ENCODE results near the gene LMNB1.
A peak's percentile ranks its signal among the peaks of the same experiment; 100 is the strongest.
"Not testable (repeated sequence)": the region's sequence is repeated elsewhere in the genome, so short reads cannot be mapped to it uniquely, and the experiment has no call there.

The LMNB1 gene

GRCh38 chr5:126776499-126777256, at the start of gene LMNB1:
Gene LMNB1 (plus strand): TSS chr5:126777136. CDS start chr5:126777509, 373 bp downstream.
- DNase-seq (ENCODE audit: low read depth, low spot score) = peak; percentile 91

GRCh38 chr5:126732716-126733115, 44.2 kb upstream of the LMNB1 start:
- no peak for DNase-seq (ENCODE audit: low read depth, low spot score)

- not testable (repeated sequence) for DNase-seq (ENCODE audit: low read depth, low spot score)
Observed at GRCh38 chr5:126734573-126734972, 42.4 kb upstream of the LMNB1 start.

DNA sequence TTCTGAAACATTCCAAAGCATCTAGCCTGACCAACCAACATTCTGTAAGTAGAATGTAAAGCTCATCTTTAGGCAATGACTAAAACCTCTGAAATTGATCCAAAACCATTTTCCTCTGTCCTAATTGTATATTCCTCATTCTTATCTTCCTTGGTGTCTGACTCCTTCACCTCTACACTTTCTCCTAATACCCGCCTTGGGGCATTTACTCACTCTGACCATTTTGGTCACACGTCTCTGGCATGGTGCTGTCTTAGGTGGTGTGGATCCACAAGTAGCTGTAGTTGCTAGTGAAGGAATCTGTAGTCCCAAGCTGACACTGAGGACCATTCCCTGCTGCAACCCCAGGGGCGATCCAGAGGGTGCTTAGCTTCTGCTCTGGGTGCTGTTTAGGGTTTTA, 40.8 kb upstream of the LMNB1 start:
- DNase-seq (ENCODE audit: low read depth, low spot score) = no peak

- DNase-seq (ENCODE audit: low read depth, low spot score) = no peak
Observed at GRCh38 chr5:126741361-126741760, 35.6 kb upstream of the LMNB1 start.

DNA sequence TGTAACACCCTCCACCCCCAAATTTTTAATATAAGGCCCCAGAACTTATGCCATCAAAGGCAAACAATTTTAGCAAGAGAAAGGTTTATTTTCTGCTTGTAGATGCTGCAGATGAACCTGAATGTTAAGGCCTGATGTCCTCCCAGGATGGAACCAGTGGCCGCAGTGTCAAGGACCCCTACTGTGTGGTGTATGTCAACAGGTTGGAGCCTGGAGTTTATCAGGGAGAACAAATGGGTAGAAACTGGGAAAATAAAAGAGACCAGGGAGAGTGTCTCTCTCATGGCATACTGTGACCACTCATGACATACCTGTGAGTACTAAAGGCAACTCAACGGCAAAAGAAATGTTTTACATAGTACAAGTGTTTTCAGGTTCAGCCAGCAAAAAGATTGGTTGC, 34.5 kb upstream of the LMNB1 start:
- DNase-seq (ENCODE audit: low read depth, low spot score) = no peak

DNA sequence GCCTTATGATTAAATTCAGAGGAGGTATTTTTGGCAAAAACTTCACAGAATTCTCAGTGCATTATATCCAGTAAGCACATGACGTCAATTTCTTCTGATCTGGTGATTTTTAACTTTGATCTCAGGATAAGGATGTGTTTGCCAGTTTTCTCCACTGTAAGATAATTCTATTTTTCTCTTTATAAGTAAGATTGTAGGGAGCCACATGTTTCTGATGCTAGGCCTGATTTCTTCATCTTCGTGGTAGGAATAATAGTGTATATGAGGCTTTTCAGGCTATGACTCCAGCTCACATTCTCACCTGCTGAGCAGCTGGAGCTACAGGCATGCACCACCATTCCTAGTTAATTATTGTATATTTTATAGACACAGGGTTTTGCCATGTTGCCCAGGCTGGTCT, 32.1 kb upstream of the LMNB1 start:
- no peak for DNase-seq (ENCODE audit: low read depth, low spot score)

- no peak for DNase-seq (ENCODE audit: low read depth, low spot score)
Observed at GRCh38 chr5:126745259-126745992, 31.5 kb upstream of the LMNB1 start.

DNA sequence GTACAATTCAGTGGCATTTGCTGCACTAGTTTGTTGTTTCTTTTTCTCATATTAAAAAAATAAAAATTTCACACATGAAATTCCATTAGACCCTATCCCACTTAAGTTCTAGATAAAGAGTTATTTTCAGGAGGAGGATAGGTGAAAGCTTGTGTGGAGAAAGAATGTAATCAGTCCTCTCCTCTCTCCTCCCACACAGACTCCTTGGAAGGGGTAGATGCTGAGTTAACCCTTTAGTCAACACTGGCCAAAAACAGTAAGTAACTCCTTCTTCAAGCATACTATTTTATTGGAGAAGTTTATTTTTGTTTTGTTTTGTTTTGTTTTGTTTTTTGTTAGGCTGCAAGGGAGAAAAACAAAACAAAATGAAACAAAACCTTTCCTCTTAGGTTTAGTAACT, 30.6 kb upstream of the LMNB1 start:
- DNase-seq (ENCODE audit: low read depth, low spot score) = no peak

- no peak for DNase-seq (ENCODE audit: low read depth, low spot score)
Observed at GRCh38 chr5:126752081-126752785, 24.7 kb upstream of the LMNB1 start.

GRCh38 chr5:126753227-126753626, 23.7 kb upstream of the LMNB1 start:
- DNase-seq (ENCODE audit: low read depth, low spot score) = no peak

- DNase-seq (ENCODE audit: low read depth, low spot score) = no peak
Observed at GRCh38 chr5:126754609-126755008, 22.3 kb upstream of the LMNB1 start.

GRCh38 chr5:126755593-126755992, 21.3 kb upstream of the LMNB1 start:
- no peak for DNase-seq (ENCODE audit: low read depth, low spot score)

DNA sequence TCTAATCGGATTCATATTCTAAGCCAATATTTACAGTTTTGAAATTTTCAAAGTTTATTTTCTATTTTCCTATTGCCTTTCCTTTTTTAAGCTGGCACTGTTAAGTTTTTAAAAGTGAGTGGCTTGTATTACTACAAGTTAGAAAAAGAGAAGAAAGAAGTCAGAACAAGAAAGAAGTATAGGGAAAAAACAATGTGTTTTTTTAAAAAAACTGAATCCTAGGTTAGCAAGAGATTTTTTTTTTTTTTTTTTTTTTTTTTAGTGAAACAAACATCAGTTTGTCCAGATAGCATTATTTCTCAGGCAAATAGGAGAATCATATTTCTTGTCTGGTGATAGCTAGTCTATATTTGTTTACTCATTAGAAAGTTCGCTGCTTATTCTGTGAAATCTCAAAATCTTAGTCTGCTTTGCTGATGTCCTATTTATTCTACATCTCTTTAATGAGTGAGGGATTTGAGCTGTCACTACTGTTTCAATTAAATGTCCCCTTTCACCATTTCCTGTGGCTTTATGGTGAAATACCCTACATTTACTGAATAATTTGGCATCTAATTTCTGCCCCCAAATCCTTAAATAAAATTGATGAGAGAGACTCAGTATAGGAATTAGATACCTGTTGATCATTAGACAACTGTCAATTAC, 19.1 kb upstream of the LMNB1 start:
- no peak for DNase-seq (ENCODE audit: low read depth, low spot score)

GRCh38 chr5:126763371-126763770, 13.6 kb upstream of the LMNB1 start:
- no peak for DNase-seq (ENCODE audit: low read depth, low spot score)

DNA sequence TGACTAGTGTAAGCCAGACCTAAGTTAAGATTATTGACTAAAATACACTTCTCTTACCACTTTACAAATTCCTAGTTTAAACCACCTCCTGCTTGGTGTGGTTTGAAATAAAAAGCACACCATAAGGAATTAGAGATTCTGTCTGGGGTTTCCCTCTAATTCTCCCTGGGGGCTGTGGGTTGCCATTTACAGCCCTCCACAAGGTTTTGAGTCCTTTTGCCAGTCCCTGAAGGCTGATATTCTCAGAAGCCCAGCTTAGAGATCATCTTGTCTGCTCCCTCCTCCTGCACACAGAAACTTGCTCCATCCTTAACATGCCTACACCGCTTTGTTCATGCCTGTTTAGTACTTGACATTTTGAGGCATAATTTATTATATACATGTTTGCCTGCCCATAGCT, 7.2 kb upstream of the LMNB1 start:
- no peak for DNase-seq (ENCODE audit: low read depth, low spot score)

DNA sequence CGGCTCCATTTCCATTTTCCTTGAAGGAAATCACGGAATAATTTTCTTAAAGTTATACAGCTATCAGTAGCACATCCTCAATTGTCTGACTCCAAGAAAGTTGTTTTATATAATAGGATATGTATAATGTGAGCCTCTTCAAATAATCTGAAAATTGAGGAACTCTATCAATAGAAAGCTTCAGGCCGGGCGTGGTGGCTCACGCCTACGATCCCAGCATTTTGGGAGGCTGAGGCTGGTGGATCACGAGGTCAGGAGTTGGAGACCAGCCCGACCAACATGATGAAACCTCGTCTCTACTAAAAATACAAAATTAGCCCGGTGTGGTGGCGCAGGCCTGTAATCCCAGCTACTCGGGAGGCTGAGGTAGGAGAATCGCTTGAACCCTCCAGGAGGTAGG, 3.4 kb upstream of the LMNB1 start:
- not testable (repeated sequence) for DNase-seq (ENCODE audit: low read depth, low spot score)

DNA sequence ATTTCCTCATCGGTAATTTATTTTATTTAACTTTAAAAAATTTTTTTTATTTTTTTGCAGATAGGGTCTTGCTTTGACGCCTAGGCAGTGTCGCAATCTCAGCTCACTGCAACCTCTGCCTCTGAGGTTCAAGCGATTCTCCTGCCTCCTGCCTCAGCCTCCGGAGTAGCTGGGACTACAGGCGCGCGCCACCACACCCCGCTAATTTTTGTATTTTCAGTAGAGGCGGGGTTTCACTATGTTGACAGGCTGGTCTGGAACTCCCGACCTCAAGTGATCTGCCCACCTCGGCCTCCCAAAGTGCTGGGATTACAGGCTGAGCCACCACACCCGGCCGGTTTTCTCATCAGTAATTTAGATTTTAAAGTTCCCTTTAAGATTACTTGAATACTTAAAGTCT, 2.3 kb upstream of the LMNB1 start:
- not testable (repeated sequence) for DNase-seq (ENCODE audit: low read depth, low spot score)

GRCh38 chr5:126777257-126777974, 480 bp downstream of the LMNB1 start:
- no peak for DNase-seq (ENCODE audit: low read depth, low spot score)

DNA sequence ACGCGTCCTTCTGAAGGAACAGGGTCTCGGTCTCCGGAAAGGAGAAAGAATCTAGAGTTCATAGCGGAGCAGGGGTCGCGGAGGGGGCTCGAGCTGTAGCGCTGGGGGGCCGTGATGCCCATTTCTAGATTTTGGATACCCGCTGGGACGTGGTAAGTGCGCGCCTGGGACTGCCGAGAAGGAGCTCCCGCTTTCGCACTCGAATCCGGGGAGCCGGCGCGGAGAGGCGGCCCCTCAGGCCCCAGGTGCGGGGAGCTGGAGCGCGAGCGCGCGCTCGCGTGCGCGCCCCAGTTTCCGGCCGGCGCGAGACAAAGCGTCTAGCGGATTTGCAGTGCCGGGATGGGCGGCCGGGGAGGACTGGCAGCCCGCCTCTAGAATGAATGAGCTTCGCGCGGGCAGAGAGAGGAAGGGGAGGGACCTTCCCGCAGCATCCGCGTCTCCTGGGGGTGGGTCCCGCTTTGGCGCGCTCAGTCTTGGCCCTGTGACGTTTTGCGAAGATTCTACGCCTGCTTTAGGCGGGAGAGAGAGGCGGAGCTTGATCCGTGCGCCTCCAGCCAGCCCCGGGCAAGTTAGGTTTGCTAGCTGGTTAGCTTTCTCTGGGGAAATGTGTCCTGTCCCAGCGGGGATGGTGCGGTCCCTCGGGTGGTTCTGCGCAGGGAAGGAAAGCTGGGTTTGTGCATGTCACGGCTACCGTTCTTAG, 1.2 kb downstream of the LMNB1 start:
- peak; percentile 82 for DNase-seq (ENCODE audit: low read depth, low spot score)
